GM12891 (cell line): ENCODE results near the gene ACVRL1.

Experiments
- DNase-seq: peaks from one replicate; pipeline ENCODE4 v3.0.0; 2011; ENCODE audit warnings: low spot score; ENCODE audit not compliant: insufficient read length
- FAIRE-seq: peaks from 2 replicates; lab custom pipeline; 2011; peaks lifted over from hg19 to GRCh38; lab: Jason Lieb, UNC
- PAX5 ChIP-seq: IDR thresholded peaks from 2 replicates; pipeline ENCODE4 v1.6.1; 2011; ENCODE audit warnings: low read length, moderate library complexity, mild to moderate bottlenecking; ENCODE audit not compliant: insufficient read depth, severe bottlenecking
- POLR2A ChIP-seq: IDR thresholded peaks from 2 replicates; pipeline ENCODE4 v1.6.1; 2011; ENCODE audit warnings: low read depth, low read length, control low read depth
- POLR2AphosphoS5 ChIP-seq: IDR thresholded peaks from 2 replicates; pipeline ENCODE4 v1.6.1; 2011; ENCODE audit warnings: low read depth, low read length, control low read depth
- POU2F2 ChIP-seq: IDR thresholded peaks from 2 replicates; pipeline ENCODE4 v1.6.1; 2011; ENCODE audit warnings: low read depth, mild to moderate bottlenecking, control low read depth, low read length, moderate library complexity
- SPI1 ChIP-seq: IDR thresholded peaks from 2 replicates; pipeline ENCODE4 v1.6.1; 2011; ENCODE audit warnings: low read depth, low read length, control low read depth
- TAF1 ChIP-seq: IDR thresholded peaks from 2 replicates; pipeline ENCODE4 v1.6.1; 2011; ENCODE audit warnings: low read depth, low read length, control low read depth

The ACVRL1 gene

DNA sequence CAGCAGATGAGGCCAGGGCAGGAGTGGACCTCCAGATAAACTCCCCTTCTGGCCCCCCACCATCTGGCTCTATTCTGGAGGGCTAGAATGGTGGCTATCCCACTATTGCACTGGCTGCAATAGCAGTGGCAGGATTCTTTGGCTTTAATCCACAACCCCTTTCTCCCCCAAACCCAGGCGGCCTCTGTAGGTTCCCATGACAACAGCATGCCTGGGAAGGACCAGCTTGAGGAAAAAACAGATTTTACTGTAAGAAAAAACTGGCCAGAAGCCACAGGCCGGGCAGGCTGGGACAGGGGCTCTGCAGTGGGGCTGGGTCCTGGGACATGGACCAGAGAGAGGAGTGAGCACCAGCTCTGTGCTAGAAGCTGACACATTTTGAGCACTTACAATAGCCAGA is 30.6 kb downstream of the ACVRL1 start:
- no peak for TF ChIP-seq TAF1
- no peak for TF ChIP-seq POLR2A
- TF ChIP-seq POLR2AphosphoS5, result no peak
- TF ChIP-seq SPI1, result no peak
- TF ChIP-seq PAX5, result no peak
- no peak for TF ChIP-seq POU2F2
- FAIRE-seq (no peak), DNase-seq (no peak)

DNA sequence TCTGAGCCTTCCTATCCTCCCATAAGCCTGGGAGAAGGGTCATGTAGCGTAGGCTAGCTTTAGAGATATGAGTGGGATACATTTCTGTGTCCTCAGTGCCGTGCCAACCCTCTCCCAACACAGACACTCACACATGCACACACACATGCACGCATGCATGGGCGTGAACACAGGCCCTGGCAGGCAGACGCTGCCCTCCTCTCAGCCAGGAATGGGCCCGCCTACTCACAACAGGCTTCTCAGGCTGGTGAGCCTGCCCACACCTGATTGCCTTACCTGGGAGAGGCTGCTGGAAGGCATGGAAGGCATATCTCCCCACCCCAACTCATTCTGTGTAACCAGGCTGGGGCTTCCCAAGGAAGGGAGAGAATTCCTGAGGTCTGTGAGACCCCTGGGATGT is 31.4 kb downstream of the ACVRL1 start:
- no peak for TF ChIP-seq POU2F2
- no peak for TF ChIP-seq TAF1
- no peak for TF ChIP-seq PAX5
- TF ChIP-seq POLR2A, result no peak
- TF ChIP-seq POLR2AphosphoS5, result no peak
- no peak for TF ChIP-seq SPI1
- DNase-seq (no peak), FAIRE-seq (no peak)

DNA sequence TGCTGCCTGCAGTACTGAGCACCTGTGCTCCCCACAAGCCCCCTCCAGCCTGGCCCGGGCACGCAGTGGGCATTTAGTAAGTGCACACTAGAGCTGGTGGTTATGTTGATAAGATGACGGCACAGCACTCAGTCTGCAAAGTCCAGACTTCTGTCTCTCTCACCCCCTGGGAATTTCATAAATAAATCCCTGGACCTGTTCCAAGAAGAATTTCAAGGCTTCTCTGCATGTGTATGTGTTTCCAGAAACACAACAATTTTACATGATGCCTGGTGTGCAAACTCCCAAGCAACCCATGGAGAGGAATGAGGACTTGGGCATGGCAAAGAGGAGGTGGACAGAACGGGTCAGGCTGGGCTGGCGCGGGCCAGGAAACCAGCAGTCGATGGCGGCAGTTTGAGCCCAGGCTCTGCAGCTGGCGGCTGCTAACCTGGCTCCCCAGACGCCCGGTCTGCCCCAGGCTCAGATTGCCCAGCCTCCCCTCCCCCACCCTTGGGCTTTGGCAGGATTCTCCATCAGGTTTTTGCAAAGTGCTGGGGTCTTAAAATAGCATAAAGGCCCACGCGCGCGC is 33.8 kb downstream of the ACVRL1 start:
- DNase-seq (no peak), FAIRE-seq (no peak)
- TF ChIP-seq POU2F2, result no peak
- TF ChIP-seq SPI1, result no peak
- TF ChIP-seq PAX5, result no peak
- TF ChIP-seq POLR2A, result no peak
- no peak for TF ChIP-seq POLR2AphosphoS5
- no peak for TF ChIP-seq TAF1

- no peak for TF ChIP-seq POLR2AphosphoS5
- no peak for TF ChIP-seq PAX5
- TF ChIP-seq POLR2A, result no peak
- TF ChIP-seq POU2F2, result no peak
- no peak for TF ChIP-seq TAF1
- TF ChIP-seq SPI1, result no peak
- DNase-seq (no peak), FAIRE-seq (no peak)
Measured at GRCh38 chr12:51941604-51942003, 34.3 kb downstream of the ACVRL1 start.

DNA sequence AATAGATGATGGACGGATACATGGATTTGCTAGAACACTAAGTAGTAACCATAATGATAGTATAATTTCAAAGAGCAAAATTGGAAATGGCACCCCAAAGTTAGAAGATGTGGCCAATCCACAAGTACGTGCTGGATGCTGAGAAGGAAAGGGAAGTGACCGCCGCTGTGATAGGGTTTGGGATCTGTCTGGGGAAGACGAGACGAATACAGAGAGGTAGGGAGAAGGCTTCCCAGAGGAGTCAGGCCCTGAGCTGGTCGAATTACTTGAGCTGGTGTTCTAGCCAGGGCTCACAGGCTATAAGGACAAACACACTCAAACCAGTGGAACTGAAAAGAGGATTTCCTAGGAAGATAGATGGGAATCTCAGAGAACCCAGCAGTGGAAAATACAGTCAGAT is 34.8 kb downstream of the ACVRL1 start:
- no peak for DNase-seq
- FAIRE-seq, result no peak
- no peak for TF ChIP-seq POLR2A

- TF ChIP-seq POU2F2 (no peak), TAF1 (no peak), POLR2AphosphoS5 (no peak), SPI1 (no peak), PAX5 (no peak), POLR2A (no peak)
- DNase-seq, result no peak
- no peak for FAIRE-seq
Measured at GRCh38 chr12:51942501-51943000, 35.2 kb downstream of the ACVRL1 start.

- no peak for DNase-seq
- TF ChIP-seq POLR2A (no peak), POLR2AphosphoS5 (no peak), POU2F2 (no peak), TAF1 (no peak), SPI1 (no peak), PAX5 (no peak)
- FAIRE-seq, result no peak
Measured at GRCh38 chr12:51943346-51943745, 36.0 kb downstream of the ACVRL1 start.

GRCh38 chr12:51944608-51945233 is 37.4 kb downstream of the ACVRL1 start:
- FAIRE-seq (no peak), DNase-seq (no peak)
- TF ChIP-seq PAX5, result no peak
- no peak for TF ChIP-seq SPI1
- TF ChIP-seq TAF1, result no peak
- no peak for TF ChIP-seq POLR2A
- TF ChIP-seq POU2F2, result no peak
- no peak for TF ChIP-seq POLR2AphosphoS5

DNA sequence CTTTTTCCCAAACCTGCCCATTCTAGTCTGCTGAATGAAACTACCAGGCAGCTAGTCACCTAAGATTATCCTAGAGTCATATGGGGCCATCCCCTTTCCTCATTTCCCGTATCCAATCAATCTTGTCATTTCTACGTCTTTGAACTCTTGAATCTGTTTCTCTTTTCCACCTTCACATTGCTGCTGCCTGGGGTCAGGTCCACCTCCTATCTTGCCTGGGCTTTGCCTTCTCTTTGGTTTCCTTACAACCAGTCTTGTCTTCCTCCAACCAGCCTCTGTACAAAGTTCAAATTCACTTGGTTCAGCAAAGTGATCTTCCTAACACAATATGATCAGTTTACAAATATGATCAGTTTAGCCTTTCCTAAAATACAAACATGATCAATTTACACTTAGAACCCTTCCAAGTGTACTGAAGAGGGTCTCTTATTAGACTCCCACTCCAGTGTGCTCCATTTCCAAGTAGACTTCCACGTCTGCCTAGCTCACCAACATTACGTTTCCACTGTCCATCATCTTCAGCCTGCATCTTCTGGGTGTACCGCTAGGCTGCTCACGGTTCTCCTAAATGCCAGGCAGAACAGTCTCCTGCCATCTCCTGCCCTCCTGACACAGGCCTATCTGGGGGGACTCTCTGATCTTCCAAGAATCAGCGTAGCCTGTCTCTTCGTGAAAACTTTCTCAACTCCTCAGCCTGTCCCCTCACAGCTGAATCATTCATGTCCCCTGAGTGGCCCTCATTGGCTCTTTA is 40.1 kb downstream of the ACVRL1 start:
- DNase-seq, result no peak
- no peak for FAIRE-seq
- TF ChIP-seq SPI1 (no peak), POLR2AphosphoS5 (no peak), PAX5 (no peak), TAF1 (no peak), POLR2A (no peak), POU2F2 (no peak)
